Pancreas (tissue), 10 donors: ENCODE measurements around the gene TRPM5. TPM values are rescaled to one million over a fixed set of nuclear protein-coding genes. Genes with fewer than 3 reads are reported as not detected.
"Not testable (repeated sequence)": the region's sequence is repeated elsewhere in the genome, so short reads cannot be mapped to it uniquely, and the experiment has no call there.

Experiments
- ATAC-seq, 4 donors: fragments of 200-7000 bp; cut with Tn5 transposase; one replicate each; pipeline versions ENCODE4 v1.8.0 to v1.9.1; 2020; ENCODE audit warnings: mild to moderate bottlenecking in 4 of 4, moderate library complexity in 4 of 4
- DNase-seq, 6 donors: peaks; one replicate each; pipeline ENCODE4 v3.0.0-alpha.2; 2020
- FAIRE-seq: peaks from 2 replicates; lab custom pipeline; 2012; peaks lifted over from hg19 to GRCh38; lab: Jason Lieb, UNC
- H3K27ac ChIP-seq, 4 donors: fragments of 200-600 bp; sonication (generic); 1 replicate in 3 of 4; 2 replicates in 1 of 4; pipeline versions ENCODE4 v1.5.0 to v1.8.0; 2020
- H3K27me3 ChIP-seq, 4 donors: fragments of 200-600 bp; one replicate each; pipeline ENCODE4 v1.8.0; 2021
- H3K36me3 ChIP-seq, 3 donors: fragments of 200-600 bp; sonication (generic) in 1 of 3; one replicate each; pipeline versions ENCODE4 v1.5.0 to v1.8.0; 2020 to 2021
- H3K4me1 ChIP-seq, 3 donors: fragments of 200-600 bp; one replicate each; pipeline ENCODE4 v1.8.0; 2021
- H3K4me3 ChIP-seq, 4 donors: fragments of 200-600 bp; sonication (generic) in 2 of 4; one replicate each; pipeline versions ENCODE4 v1.5.0 to v1.8.0; 2020 to 2021
- H3K9me3 ChIP-seq, 4 donors: fragments of 200-600 bp; one replicate each; pipeline ENCODE4 v1.8.0; 2021
- WGBS, 2 donors: extraction: QIAGEN DNeasy Blood & Tissue Kit; methylation state at CpG; one replicate each; pipeline ENCODE4 v1.1.7; 2013; 5-methylcytosine and 5-hydroxymethylcytosine counted together
- intact Hi-C, 3 donors: fragments of 100-400 bp; cut with DNase I; formaldehyde crosslinking; loops; one replicate each; pipeline versions ENCODE4 v1.11.1 to v1.14.2; 2022
- polyA plus RNA-seq, 2 donors: library from polyadenylated mRNA; stranded (reverse); fragments of 200-250 nt; gene quantifications; one replicate each; pipeline ENCODE4 v1.2.3, GENCODE V29; 2013
- total RNA-seq, 6 donors: library from RNA; stranded (reverse); fragmentation: NEBNext Ultra II Directional in 4 of 6; extraction: Animal tissue kit (Norgen Biotek cat#: 25700) in 4 of 6; gene quantifications; one replicate each; pipeline versions ENCODE4 v1.2.1 to v1.2.4, GENCODE V29; 2021 to 2023
- TF ChIP-seq, protein P1 (sequence below), 4 donors: fragments of 200-600 bp; sonication (generic) in 3 of 4; IDR thresholded peaks; one replicate each; pipeline versions ENCODE4 v1.5.0 to v1.8.0; 2021; ENCODE audit warnings: antibody characterized with exemption in 4 of 4
- donor health status: healthy with polysubstance abuse.
- donor health status: DM: no; HTN: no; CAD: no; lungs with moderate emphysema.
- donor health status: DM: no; HTN: no; CAD: no.
- donor health status: control.
- donor health status: control.
- donor health status: Bipolar disorder and iron deficiency.
- donor health status: DM: yes; HTN: yes; CAD: no.
- donor health status: DM: no; HTN: no; CAD: no.
- donor health status: DM: no; HTN: no; CAD: no.
- donor health status: DM: yes; HTN: yes; CAD: no.

The TRPM5 gene
- total and polyA plus RNA-seq, 8 donors, result 0.51 to 4.8 (median 1.2) TPM

DNA sequence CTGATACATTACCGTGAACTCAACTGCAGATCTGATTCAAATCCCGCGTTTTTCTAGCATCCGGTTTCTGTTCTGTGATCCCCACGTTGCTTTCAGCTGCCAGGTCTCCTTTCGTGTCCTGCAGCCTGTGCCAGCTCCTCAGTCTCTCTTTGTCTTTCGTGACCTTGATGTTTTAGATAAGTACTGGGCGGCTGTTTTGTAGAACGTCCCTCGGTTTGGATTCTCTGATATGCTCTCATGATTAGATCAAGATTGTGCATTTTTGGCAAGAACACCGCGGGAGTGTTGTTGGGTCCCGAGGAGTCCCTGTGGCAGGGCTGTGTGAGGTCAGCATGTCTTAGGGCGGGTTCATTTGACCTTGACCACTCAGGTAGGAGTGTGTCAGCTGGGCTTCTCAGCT lies 39.1 kb upstream of the TRPM5 start:
- DNase-seq, result peak in 2 of 6 donors; percentile 45 to 48
- H3K27me3 ChIP-seq, result no peaks in the 10 kb centered on the region
- intact Hi-C loops, result no loop called here
- FAIRE-seq, result no peak
- H3K9me3 ChIP-seq, result no peaks in the 10 kb centered on the region
- peak; percentile 63 to 83 (median 76) for ATAC-seq
- TF ChIP-seq, protein P1, sequence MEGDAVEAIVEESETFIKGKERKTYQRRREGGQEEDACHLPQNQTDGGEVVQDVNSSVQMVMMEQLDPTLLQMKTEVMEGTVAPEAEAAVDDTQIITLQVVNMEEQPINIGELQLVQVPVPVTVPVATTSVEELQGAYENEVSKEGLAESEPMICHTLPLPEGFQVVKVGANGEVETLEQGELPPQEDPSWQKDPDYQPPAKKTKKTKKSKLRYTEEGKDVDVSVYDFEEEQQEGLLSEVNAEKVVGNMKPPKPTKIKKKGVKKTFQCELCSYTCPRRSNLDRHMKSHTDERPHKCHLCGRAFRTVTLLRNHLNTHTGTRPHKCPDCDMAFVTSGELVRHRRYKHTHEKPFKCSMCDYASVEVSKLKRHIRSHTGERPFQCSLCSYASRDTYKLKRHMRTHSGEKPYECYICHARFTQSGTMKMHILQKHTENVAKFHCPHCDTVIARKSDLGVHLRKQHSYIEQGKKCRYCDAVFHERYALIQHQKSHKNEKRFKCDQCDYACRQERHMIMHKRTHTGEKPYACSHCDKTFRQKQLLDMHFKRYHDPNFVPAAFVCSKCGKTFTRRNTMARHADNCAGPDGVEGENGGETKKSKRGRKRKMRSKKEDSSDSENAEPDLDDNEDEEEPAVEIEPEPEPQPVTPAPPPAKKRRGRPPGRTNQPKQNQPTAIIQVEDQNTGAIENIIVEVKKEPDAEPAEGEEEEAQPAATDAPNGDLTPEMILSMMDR (IDR thresholded peaks at IDR 0.05), result no peak
- H3K4me3 ChIP-seq, result no peak overlapping the region
- 8 to 9% methylated on average over 14 of the region's 14 CpGs for WGBS, 2 donors
- peak overlapping the region in 3 of 4 donors; percentile 46 to 56 (median 47) for H3K27ac ChIP-seq
- peaks cover 11 to 14% (median 13%) of the 10 kb centered on the region in 3 donors for H3K4me1 ChIP-seq
- no peaks in the 10 kb centered on the region for H3K36me3 ChIP-seq

DNA sequence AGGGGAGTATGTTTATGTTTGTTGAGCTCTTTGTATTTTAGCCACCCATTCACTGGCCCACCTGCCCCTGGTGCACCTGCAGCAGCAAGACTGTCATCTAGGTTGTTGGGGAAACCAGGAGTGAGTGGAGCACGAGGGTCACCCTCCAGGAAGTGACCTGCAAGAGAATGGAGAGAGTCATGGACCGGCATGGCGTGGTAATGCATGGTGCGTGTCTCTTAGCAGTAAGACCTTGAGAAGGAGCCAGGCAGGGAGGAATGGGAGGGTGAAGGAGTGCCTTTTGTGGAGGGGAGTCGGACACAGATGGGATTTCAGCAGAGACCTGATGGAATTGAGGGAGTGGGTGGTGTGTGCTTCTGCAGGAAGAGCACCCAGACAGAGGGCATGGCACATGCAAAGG lies 38.4 kb upstream of the TRPM5 start:
- peaks cover 11 to 14% (median 13%) of the 10 kb centered on the region in 3 donors for H3K4me1 ChIP-seq
- DNase-seq (no peak), FAIRE-seq (no peak), ATAC-seq (peak; percentile 29 to 55 (median 44))
- intact Hi-C loops, result no loop called here
- H3K27ac ChIP-seq, result peak overlapping the region in 2 of 4 donors; percentile 47 to 56
- no peaks in the 10 kb centered on the region for H3K36me3 ChIP-seq
- H3K4me3 ChIP-seq, result no peak overlapping the region
- H3K27me3 ChIP-seq, result no peaks in the 10 kb centered on the region
- WGBS, 2 donors, result 50 to 56% methylated on average over 5 of the region's 5 CpGs
- TF ChIP-seq, protein P1 (IDR thresholded peaks at IDR 0.05), result no peak
- no peaks in the 10 kb centered on the region for H3K9me3 ChIP-seq

DNA sequence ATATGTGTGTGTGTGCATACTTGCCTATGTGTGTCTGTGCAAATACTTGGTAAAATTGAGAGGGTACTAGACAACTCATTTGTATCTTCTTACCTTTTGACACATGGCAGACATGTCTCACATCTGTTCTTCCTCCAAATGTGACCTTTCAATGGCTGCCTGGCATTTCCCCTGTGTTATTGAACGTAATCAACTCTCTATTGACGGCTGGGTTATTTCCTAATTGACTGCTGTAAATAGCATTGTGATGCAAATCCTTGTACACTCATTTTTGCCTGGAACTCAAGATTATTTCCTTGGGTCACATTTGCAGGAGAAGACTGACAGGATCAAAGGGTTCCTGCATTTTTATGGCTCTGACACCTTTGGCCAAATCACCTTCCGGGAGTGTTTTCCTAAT lies 37.9 kb upstream of the TRPM5 start:
- DNase-seq, result no peak
- Histone ChIP-seq H3K4me3 (no peak overlapping the region), H3K27me3 (no peaks in the 10 kb centered on the region), H3K4me1 (peaks cover 11 to 14% (median 13%) of the 10 kb centered on the region in 3 donors), H3K36me3 (no peaks in the 10 kb centered on the region), H3K27ac (no peak overlapping the region), H3K9me3 (no peaks in the 10 kb centered on the region)
- WGBS, 2 donors, result 69 to 76% methylated on average over 3 of the region's 3 CpGs
- TF ChIP-seq, protein P1 (IDR thresholded peaks at IDR 0.05), result no peak
- no peak for FAIRE-seq
- no peak for ATAC-seq
- intact Hi-C loops, result no loop called here

DNA sequence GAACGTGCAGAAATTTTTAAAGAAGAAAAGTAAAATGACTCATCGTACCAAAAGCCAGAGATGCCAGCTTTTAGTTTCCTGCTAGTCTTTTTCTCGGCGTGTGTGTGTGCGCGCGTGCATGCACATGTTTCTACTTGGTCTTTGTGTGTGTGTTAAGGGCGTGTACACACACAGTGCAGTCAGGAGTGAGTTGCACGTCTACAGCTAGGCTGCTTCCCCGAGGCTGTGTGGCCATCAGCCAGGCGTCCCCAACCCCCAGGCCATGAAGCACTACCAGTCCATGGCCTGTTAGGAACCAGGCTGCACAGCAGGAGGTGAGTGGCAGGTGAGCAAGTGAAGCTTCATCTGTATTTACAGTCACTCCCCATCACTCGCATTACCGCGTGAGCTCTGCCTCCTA lies 36.9 kb upstream of the TRPM5 start:
- TF ChIP-seq, protein P1 (IDR thresholded peaks at IDR 0.05), result no peak
- FAIRE-seq, result no peak
- H3K27me3 ChIP-seq, result no peaks in the 10 kb centered on the region
- no peaks in the 10 kb centered on the region for H3K36me3 ChIP-seq
- peak in 1 of 4 donors; percentile 33 for ATAC-seq
- intact Hi-C loops, result no loop called here
- H3K9me3 ChIP-seq, result no peaks in the 10 kb centered on the region
- WGBS, 2 donors, result 79 to 82% methylated on average over 14 of the region's 14 CpGs
- no peak for DNase-seq
- no peak overlapping the region for H3K27ac ChIP-seq
- no peak overlapping the region for H3K4me3 ChIP-seq
- H3K4me1 ChIP-seq, result peaks cover 11 to 14% (median 13%) of the 10 kb centered on the region in 3 donors

DNA sequence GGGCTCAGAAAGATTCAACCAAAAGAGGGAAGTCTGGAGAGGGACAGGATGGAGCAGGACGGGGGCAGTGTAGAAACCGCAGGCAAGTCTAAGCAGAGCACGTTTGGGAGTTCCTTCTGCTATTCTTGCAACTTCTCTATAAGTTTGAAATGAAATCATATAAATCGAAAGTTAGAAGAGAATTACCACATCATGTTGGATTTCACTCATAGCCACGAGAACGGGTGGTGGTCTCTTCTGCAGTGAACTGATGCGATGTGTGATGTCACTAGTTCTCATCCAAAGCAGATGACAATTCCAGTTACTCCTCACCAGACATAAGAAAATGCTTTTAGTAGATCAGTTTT lies 36.5 kb upstream of the TRPM5 start:
- DNase-seq (no peak), FAIRE-seq (no peak), ATAC-seq (peak in 2 of 4 donors; percentile 46 to 67)
- H3K9me3 ChIP-seq, result no peaks in the 10 kb centered on the region
- H3K27me3 ChIP-seq, result no peaks in the 10 kb centered on the region
- H3K27ac ChIP-seq, result no peak overlapping the region
- TF ChIP-seq, protein P1 (IDR thresholded peaks at IDR 0.05), result no peak
- intact Hi-C loops, result no loop called here
- no peaks in the 10 kb centered on the region for H3K36me3 ChIP-seq
- no peak overlapping the region for H3K4me3 ChIP-seq
- peaks cover 13 to 15% (median 14%) of the 10 kb centered on the region in 3 donors for H3K4me1 ChIP-seq
- 75 to 76% methylated on average over 7 of the region's 7 CpGs for WGBS, 2 donors

DNA sequence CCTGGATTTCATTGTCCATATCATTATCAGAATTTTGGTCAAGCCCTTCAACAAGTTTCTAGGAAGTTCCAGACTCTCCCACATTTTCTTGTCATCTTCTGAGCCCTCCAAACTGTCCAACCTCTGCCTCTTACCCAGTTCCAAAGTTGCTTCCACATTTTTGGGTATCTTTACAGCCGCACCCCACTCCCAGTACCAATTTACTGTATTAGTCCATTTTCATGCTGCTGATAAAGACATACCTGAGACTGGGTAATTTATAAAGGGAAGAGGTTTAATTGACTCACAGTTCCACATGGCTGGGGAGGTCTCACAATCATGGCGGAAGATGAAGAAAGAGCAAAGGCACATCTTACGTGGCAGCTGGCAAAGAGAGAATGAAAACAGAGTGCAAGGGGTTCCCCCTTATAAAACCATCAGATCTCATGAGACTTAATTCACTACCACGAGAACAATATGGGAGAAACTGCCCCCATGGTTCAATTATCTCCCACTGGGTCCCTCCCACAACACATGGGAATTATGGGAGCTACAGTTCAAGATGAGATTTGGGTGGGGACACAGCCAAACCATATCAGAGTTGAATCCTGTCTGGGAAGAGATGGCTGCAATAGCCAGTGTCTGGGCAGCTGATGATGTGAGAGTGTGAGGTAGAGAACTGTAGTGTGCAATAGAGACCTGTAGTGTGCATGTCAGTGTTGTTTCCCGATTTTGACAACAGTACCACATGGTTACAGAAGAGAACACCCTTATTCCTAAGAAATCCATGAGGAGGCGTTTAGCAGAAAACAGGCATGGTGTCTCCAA lies 36.0 kb upstream of the TRPM5 start:
- WGBS, 2 donors, result 76 to 81% methylated on average over 6 of the region's 6 CpGs
- DNase-seq, ATAC-seq: not testable (repeated sequence)

More for the DNA sequence above, 36.0 kb upstream of the TRPM5 start:
- intact Hi-C loops, H3K27me3 ChIP-seq, H3K36me3 ChIP-seq, FAIRE-seq, H3K4me3 ChIP-seq, H3K9me3 ChIP-seq, H3K27ac ChIP-seq: not testable (repeated sequence)
- peaks cover 13 to 15% (median 14%) of the 10 kb centered on the region in 3 donors for H3K4me1 ChIP-seq
